Uterus (tissue), 4 donors: Measurements from ENCODE around the gene PCDHB13. TPM values are rescaled to one million over a fixed set of nuclear protein-coding genes. Genes with fewer than 3 reads are reported as not detected.

Source experiments
- DNase-seq, 2 donors: peaks; one replicate each; pipeline ENCODE4 v3.0.0-alpha.2; 2019 to 2020
- H3K27ac ChIP-seq, 2 donors: fragments of 200-600 bp; sonication (generic); 1 replicate in 1 of 2; 2 replicates in 1 of 2; pipeline ENCODE4 v1.5.1; 2016 to 2018
- H3K27me3 ChIP-seq, 2 donors: fragments of 200-600 bp; sonication (generic); one replicate each; pipeline ENCODE4 v1.5.1; 2018 to 2019; ENCODE audit warnings: control low read depth in 1 of 2
- H3K36me3 ChIP-seq, 2 donors: fragments of 200-600 bp; sonication (generic); one replicate each; pipeline ENCODE4 v1.5.1; 2019; ENCODE audit warnings: control low read depth in 1 of 2
- H3K4me1 ChIP-seq, 2 donors: fragments of 200-600 bp; sonication (generic); one replicate each; pipeline ENCODE4 v1.5.1; 2018 to 2019; ENCODE audit warnings: control low read depth in 1 of 2
- H3K4me3 ChIP-seq, 2 donors: fragments of 200-600 bp; sonication (generic); 1 replicate in 1 of 2; 2 replicates in 1 of 2; pipeline ENCODE4 v1.5.1; 2018 to 2019; ENCODE audit warnings: mild to moderate bottlenecking in 1 of 2
- H3K9me3 ChIP-seq, 2 donors: fragments of 200-600 bp; sonication (generic); one replicate each; pipeline ENCODE4 v1.5.1; 2019; ENCODE audit warnings: control low read depth in 1 of 2
- POLR2A ChIP-seq, 2 donors: fragments of 450-650 bp; IDR thresholded peaks; one replicate each; pipeline ENCODE4 v1.6.1; 2016; ENCODE audit warnings: antibody characterized with exemption in 2 of 2, mild to moderate bottlenecking in 1 of 2, moderate library complexity in 1 of 2
- intact Hi-C: fragments of 100-400 bp; cut with DNase I; formaldehyde crosslinking; loops from one replicate; pipeline ENCODE4 v1.15.1; 2023; ENCODE audit warnings: low total_unique reads
- total RNA-seq, 4 donors: library from RNA; depleted of rRNA in 3 of 4; stranded (reverse); fragments of >200 nt in 3 of 4; gene quantifications; one replicate each; pipeline versions ENCODE4 v1.1.0 to v1.2.4, GENCODE V29; 2014 to 2023
- TF ChIP-seq, protein P1 (sequence below), 4 experiments: fragments of 200-600 bp in 2 of 4; fragments of 450-650 bp in 2 of 4; sonication (generic) in 2 of 4; IDR thresholded peaks; one replicate each; pipeline ENCODE4 v1.5.1; 2016 to 2019; ENCODE audit warnings: antibody characterized with exemption in 4 of 4, mild to moderate bottlenecking in 2 of 4, moderate library complexity in 1 of 4
- donor health status: DM: yes; HTN: yes; CAD: no.

Gene PCDHB13
- total RNA-seq, 4 donors from 2014 or later: 6.2 to 26.1 (median 8.5) TPM

DNA sequence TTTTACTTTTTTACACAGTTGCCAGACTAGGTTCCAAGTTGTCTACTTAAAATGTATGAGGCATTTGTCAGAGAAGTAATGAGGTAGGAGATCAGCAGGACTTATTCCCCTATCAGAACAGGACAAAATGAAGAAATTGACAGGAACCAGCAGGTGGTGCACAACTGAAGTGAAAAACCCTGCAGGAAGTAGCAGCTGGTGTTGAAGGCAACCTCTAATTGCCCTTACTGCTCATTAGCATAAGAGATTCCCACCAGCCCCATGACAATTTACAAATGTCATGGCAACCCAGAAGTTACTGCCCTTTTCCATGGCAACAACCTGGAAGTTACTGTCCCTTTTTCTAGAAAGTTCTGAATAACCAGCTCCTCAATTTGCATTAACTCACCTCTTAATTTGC is 36.9 kb downstream of the PCDHB13 start:
- Histone ChIP-seq H3K9me3 (peaks cover 0 to 96% of the 10 kb centered on the region in 2 donors), H3K36me3 (no peaks in the 10 kb centered on the region)

DNA sequence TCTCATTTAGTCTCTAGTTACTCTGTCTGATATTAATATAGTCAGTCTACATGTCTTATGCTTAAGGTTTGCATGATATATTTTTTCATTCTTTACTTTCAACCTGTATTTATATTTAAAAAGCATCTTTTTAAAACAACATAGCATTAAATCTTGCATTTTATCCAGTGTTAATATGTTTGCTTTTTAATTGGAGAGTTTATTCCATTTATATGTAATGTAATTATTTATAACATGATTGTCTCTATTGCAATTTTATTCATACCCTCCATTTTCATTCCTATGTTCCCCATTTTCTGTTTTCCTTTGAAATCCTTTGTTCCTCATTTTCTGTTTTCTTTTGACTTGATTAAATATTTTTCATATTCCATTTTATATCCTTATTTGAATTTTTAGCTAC is 44.7 kb downstream of the PCDHB13 start:
- intact Hi-C loops: no loop called here
- TF ChIP-seq, protein P1, sequence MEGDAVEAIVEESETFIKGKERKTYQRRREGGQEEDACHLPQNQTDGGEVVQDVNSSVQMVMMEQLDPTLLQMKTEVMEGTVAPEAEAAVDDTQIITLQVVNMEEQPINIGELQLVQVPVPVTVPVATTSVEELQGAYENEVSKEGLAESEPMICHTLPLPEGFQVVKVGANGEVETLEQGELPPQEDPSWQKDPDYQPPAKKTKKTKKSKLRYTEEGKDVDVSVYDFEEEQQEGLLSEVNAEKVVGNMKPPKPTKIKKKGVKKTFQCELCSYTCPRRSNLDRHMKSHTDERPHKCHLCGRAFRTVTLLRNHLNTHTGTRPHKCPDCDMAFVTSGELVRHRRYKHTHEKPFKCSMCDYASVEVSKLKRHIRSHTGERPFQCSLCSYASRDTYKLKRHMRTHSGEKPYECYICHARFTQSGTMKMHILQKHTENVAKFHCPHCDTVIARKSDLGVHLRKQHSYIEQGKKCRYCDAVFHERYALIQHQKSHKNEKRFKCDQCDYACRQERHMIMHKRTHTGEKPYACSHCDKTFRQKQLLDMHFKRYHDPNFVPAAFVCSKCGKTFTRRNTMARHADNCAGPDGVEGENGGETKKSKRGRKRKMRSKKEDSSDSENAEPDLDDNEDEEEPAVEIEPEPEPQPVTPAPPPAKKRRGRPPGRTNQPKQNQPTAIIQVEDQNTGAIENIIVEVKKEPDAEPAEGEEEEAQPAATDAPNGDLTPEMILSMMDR (IDR thresholded peaks at IDR 0.05): no peak
- no peak for TF ChIP-seq POLR2A (IDR thresholded peaks at IDR 0.05)
- peaks cover 0 to 100% of the 10 kb centered on the region in 2 donors for H3K9me3 ChIP-seq
- H3K4me1 ChIP-seq: no peaks in the 10 kb centered on the region
- no peaks in the 10 kb centered on the region for H3K27me3 ChIP-seq
- H3K4me3 ChIP-seq: no peak overlapping the region
- DNase-seq: no peak
- H3K27ac ChIP-seq: no peak overlapping the region
- H3K36me3 ChIP-seq: no peaks in the 10 kb centered on the region

More for the DNA sequence above, 36.9 kb downstream of the PCDHB13 start:
- no peaks in the 10 kb centered on the region for H3K27me3 ChIP-seq
- TF ChIP-seq, protein P1 (IDR thresholded peaks at IDR 0.05): no peak
- no peak for TF ChIP-seq POLR2A (IDR thresholded peaks at IDR 0.05)
- intact Hi-C loops: no loop called here
- no peak for DNase-seq
- no peaks in the 10 kb centered on the region for H3K4me1 ChIP-seq
- H3K4me3 ChIP-seq: no peak overlapping the region
- H3K27ac ChIP-seq: no peak overlapping the region

DNA sequence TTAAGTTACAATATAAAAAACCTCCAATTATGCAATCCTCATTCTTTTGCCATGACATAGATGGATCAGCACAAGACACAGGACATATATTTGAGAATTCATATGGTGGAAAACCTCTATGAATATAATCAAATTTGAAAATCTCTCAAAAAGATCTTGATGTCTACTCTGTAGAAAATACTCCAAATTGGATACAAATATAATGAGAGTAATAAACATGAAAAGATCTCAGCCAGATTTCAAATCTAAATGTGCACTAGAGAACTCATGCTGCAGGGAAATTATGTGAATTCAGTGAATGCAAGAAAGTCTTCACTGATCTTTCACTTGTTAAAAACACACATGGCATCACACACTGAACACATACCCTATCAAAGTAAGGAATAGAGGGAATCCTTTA is 45.2 kb downstream of the PCDHB13 start:
- Histone ChIP-seq H3K27ac (no peak overlapping the region), H3K27me3 (no peaks in the 10 kb centered on the region), H3K4me1 (no peaks in the 10 kb centered on the region), H3K4me3 (no peak overlapping the region), H3K9me3 (peaks cover 0 to 100% of the 10 kb centered on the region in 2 donors), H3K36me3 (no peaks in the 10 kb centered on the region)
- no peak for DNase-seq
- no peak for TF ChIP-seq POLR2A (IDR thresholded peaks at IDR 0.05)
- TF ChIP-seq, protein P1 (IDR thresholded peaks at IDR 0.05): no peak
- intact Hi-C loops: no loop called here

DNA sequence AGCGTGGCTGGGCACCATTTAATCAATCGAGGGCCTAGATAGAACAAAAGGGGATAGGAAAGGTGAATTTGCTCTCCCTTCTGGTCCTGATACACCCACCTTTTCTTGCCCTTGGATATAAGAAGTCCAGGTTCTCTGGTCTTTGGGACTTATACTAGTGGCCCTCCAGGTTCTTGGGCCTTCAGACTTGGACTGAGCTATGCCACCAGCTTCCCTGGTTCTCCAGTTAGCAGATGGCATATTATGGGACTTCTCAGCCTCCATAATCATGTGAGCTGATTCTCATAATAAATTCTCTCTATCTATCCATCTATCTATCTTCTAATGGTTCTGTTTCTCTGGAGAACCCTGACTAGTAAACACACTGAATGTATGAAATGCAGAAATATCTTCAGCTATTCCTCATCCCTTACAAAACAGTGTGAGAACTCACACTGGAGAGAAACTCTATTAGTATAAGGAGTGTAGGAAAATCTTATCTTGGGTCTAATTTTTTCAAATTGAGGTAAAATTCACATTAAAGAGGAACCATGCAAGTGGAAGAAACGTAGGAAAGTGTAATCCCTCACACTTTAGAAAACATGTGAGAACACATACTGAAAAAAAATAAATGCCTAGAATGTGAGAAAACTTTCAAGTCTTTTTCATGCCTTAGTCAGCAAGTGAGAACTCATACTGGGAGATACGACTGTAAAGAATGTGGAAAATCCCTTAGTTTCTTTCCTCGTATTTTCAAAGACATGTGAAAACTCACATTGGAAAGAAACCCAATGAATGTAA is 46.9 kb downstream of the PCDHB13 start:
- H3K27me3 ChIP-seq: no peaks in the 10 kb centered on the region
- H3K36me3 ChIP-seq: no peaks in the 10 kb centered on the region
- no peak overlapping the region for H3K4me3 ChIP-seq
- DNase-seq: no peak
- H3K9me3 ChIP-seq: peaks cover 0 to 100% of the 10 kb centered on the region in 2 donors
- intact Hi-C loops: no loop called here
- no peak overlapping the region for H3K27ac ChIP-seq
- TF ChIP-seq, protein P1 (IDR thresholded peaks at IDR 0.05): no peak
- TF ChIP-seq POLR2A (IDR thresholded peaks at IDR 0.05): no peak
- no peaks in the 10 kb centered on the region for H3K4me1 ChIP-seq

DNA sequence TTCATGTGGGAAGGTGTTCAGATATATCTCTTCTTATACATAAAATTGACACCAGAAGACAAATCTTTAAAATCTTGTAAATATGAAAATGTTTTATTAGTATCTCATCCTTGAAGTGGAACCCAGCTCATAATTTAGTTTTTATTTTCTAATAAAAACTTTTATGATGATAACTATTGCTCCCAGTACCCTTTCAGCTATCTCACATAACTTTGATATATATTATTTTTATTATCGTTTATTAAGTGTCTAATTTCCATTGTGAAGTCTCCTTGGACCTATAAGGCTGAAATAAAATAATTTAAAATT is 47.5 kb downstream of the PCDHB13 start:
- Histone ChIP-seq H3K9me3 (peaks cover 0 to 100% of the 10 kb centered on the region in 2 donors), H3K27me3 (no peaks in the 10 kb centered on the region), H3K4me1 (no peaks in the 10 kb centered on the region), H3K4me3 (no peak overlapping the region), H3K27ac (no peak overlapping the region), H3K36me3 (no peaks in the 10 kb centered on the region)
- no peak for TF ChIP-seq POLR2A (IDR thresholded peaks at IDR 0.05)
- TF ChIP-seq, protein P1 (IDR thresholded peaks at IDR 0.05): no peak
- intact Hi-C loops: no loop called here
- DNase-seq: no peak

Other genes starting within 250 kb of the PCDHB13 start
- gene PCDHAC2, start 247.4 kb upstream of the PCDHB13 start, total RNA-seq: 1 to 10 TPM in 2 of 4 donors, under 1 TPM in 2; under 0.01 to 7.1 (median 1.1) TPM
- gene PCDHB1, start 162.5 kb upstream of the PCDHB13 start, total RNA-seq: under 1 TPM in 1 of 4 donors, not detected in 3; 0.28 TPM
- 1 to 10 TPM in 3 of 4 donors, not detected in 1; 2.3 to 8.4 (median 4.9) TPM for gene PCDHB2, start 119.3 kb upstream of the PCDHB13 start, total RNA-seq
- 1 to 10 TPM; 1.0 to 6.9 (median 2.8) TPM for gene PCDHB3, start 113.4 kb upstream of the PCDHB13 start, total RNA-seq
- gene PCDHB4, start 92.1 kb upstream of the PCDHB13 start, total RNA-seq: 10 to 100 TPM in 1 of 4 donors, 1 to 10 TPM in 2, under 1 TPM in 1; 0.59 to 10.5 (median 6.0) TPM
- gene PCDHB5, start 78.7 kb upstream of the PCDHB13 start, total RNA-seq: 10 to 100 TPM in 3 of 4 donors, 1 to 10 TPM in 1; 1.2 to 16.4 (median 12.6) TPM
- 1 to 10 TPM in 3 of 4 donors, under 1 TPM in 1; 0.51 to 4.2 (median 1.7) TPM for gene PCDHB6, start 63.9 kb upstream of the PCDHB13 start, total RNA-seq
- 1 to 10 TPM in 3 of 4 donors, under 1 TPM in 1; 0.51 to 8.0 (median 5.7) TPM for gene PCDHB7, start 41.3 kb upstream of the PCDHB13 start, total RNA-seq
- gene PCDHB8, start 36.1 kb upstream of the PCDHB13 start, total RNA-seq: 1 to 10 TPM in 2 of 4 donors, under 1 TPM in 2; under 0.01 to 5.4 (median 2.1) TPM
- gene PCDHB16, start 31.5 kb upstream of the PCDHB13 start, total RNA-seq: 10 to 100 TPM in 1 of 4 donors, 1 to 10 TPM in 3; 3.8 to 10.2 (median 5.0) TPM
- gene PCDHB9, start 26.8 kb upstream of the PCDHB13 start, total RNA-seq: 1 to 10 TPM; 1.8 to 5.5 (median 4.8) TPM
- gene PCDHB10, start 21.6 kb upstream of the PCDHB13 start, total RNA-seq: 1 to 10 TPM; 2.6 to 8.3 (median 4.7) TPM
- 1 to 10 TPM; 2.4 to 9.8 (median 6.9) TPM for gene PCDHB11, start 14.3 kb upstream of the PCDHB13 start, total RNA-seq
- gene PCDHB12, start 5.2 kb upstream of the PCDHB13 start, total RNA-seq: 10 to 100 TPM in 1 of 4 donors, 1 to 10 TPM in 2, under 1 TPM in 1; 0.88 to 20.5 (median 9.1) TPM
- gene PCDHB14, start 9.4 kb downstream of the PCDHB13 start, total RNA-seq: 10 to 100 TPM in 2 of 4 donors, 1 to 10 TPM in 2; 3.6 to 14.7 (median 9.3) TPM
- 10 to 100 TPM in 3 of 4 donors, 1 to 10 TPM in 1; 5.0 to 17.8 (median 12.1) TPM for gene PCDHB15, start 31.5 kb downstream of the PCDHB13 start, total RNA-seq
- gene SLC25A2, start 90.1 kb downstream of the PCDHB13 start, total RNA-seq: 1 to 10 TPM in 2 of 4 donors, under 1 TPM in 1, not detected in 1; 0.28 to 2.4 (median 2.3) TPM
- 100 to 1,000 TPM in 2 of 4 donors, 10 to 100 TPM in 2; 76.1 to 121 (median 98.0) TPM for gene TAF7, start 106.9 kb downstream of the PCDHB13 start, total RNA-seq
- 1 to 10 TPM in 2 of 4 donors, under 1 TPM in 2; under 0.01 to 3.3 (median 1.5) TPM for gene PCDHGA1, start 116.6 kb downstream of the PCDHB13 start, total RNA-seq
- 10 to 100 TPM in 2 of 4 donors, 1 to 10 TPM in 2; 3.2 to 11.6 (median 9.3) TPM for gene PCDHGA2, start 124.8 kb downstream of the PCDHB13 start, total RNA-seq
- gene PCDHGA3, start 129.9 kb downstream of the PCDHB13 start, total RNA-seq: 1 to 10 TPM in 3 of 4 donors, under 1 TPM in 1; 0.51 to 8.2 (median 5.6) TPM
- 1 to 10 TPM in 3 of 4 donors, not detected in 1; 4.4 to 7.4 (median 6.9) TPM for gene PCDHGB1, start 136.2 kb downstream of the PCDHB13 start, total RNA-seq
- 10 to 100 TPM in 1 of 4 donors, 1 to 10 TPM in 2, under 1 TPM in 1; 0.59 to 16.1 (median 8.7) TPM for gene PCDHGA4, start 141.1 kb downstream of the PCDHB13 start, total RNA-seq
- 10 to 100 TPM in 2 of 4 donors, 1 to 10 TPM in 1, under 1 TPM in 1; 0.59 to 17.9 (median 8.7) TPM for gene PCDHGB2, start 146.1 kb downstream of the PCDHB13 start, total RNA-seq
- gene PCDHGA5, start 150.2 kb downstream of the PCDHB13 start, total RNA-seq: 10 to 100 TPM in 3 of 4 donors, 1 to 10 TPM in 1; 1.8 to 11.5 (median 11.2) TPM
- 10 to 100 TPM in 2 of 4 donors, 1 to 10 TPM in 1, under 1 TPM in 1; 0.59 to 14.1 (median 8.1) TPM for gene PCDHGB3, start 156.3 kb downstream of the PCDHB13 start, total RNA-seq
- gene PCDHGA6, start 160.0 kb downstream of the PCDHB13 start, total RNA-seq: 10 to 100 TPM in 3 of 4 donors, 1 to 10 TPM in 1; 4.4 to 16.6 (median 14.3) TPM
- 10 to 100 TPM in 3 of 4 donors, 1 to 10 TPM in 1; 10.0 to 14.1 (median 11.8) TPM for gene PCDHGA7, start 168.8 kb downstream of the PCDHB13 start, total RNA-seq
- 10 to 100 TPM in 3 of 4 donors, 1 to 10 TPM in 1; 8.2 to 17.1 (median 14.9) TPM for gene PCDHGB4, start 173.8 kb downstream of the PCDHB13 start, total RNA-seq
- 1 to 10 TPM in 3 of 4 donors, under 1 TPM in 1; 0.59 to 9.0 (median 5.1) TPM for gene PCDHGA8, start 178.7 kb downstream of the PCDHB13 start, total RNA-seq
- 10 to 100 TPM in 3 of 4 donors, 1 to 10 TPM in 1; 10.0 to 33.6 (median 20.6) TPM for gene PCDHGB5, start 184.0 kb downstream of the PCDHB13 start, total RNA-seq
- 10 to 100 TPM; 11.8 to 18.7 (median 16.7) TPM for gene PCDHGA9, start 188.9 kb downstream of the PCDHB13 start, total RNA-seq
- 10 to 100 TPM in 2 of 4 donors, 1 to 10 TPM in 2; 3.1 to 21.1 (median 11.5) TPM for gene PCDHGB6, start 194.1 kb downstream of the PCDHB13 start, total RNA-seq
- 10 to 100 TPM in 1 of 4 donors, 1 to 10 TPM in 3; 2.4 to 11.2 (median 6.6) TPM for gene PCDHGA10, start 199.1 kb downstream of the PCDHB13 start, total RNA-seq
- gene PCDHGB7, start 203.8 kb downstream of the PCDHB13 start, total RNA-seq: 10 to 100 TPM in 3 of 4 donors, 1 to 10 TPM in 1; 7.1 to 27.6 (median 18.1) TPM
- 10 to 100 TPM in 3 of 4 donors, 1 to 10 TPM in 1; 9.4 to 13.2 (median 12.0) TPM for gene PCDHGA11, start 207.1 kb downstream of the PCDHB13 start, total RNA-seq
- 10 to 100 TPM in 3 of 4 donors, 1 to 10 TPM in 1; 2.9 to 22.0 (median 14.5) TPM for gene PCDHGA12, start 216.6 kb downstream of the PCDHB13 start, total RNA-seq